ENCODE measurements around the gene OPCML. TPM values are rescaled to one million over a fixed set of nuclear protein-coding genes. Genes with fewer than 3 reads are reported as not detected.

Gene OPCML
- polyA plus RNA-seq, 3 donors, result not detected

- Histone ChIP-seq H3K9ac (ENCODE audit: insufficient read depth, low read length, poor library complexity, severe bottlenecking) (no peak overlapping the region), H4K20me1 (ENCODE audit: insufficient read depth, low read length) (no peaks in the 10 kb centered on the region), H3K9me3 (replicated peaks in 1 of 2; ENCODE audit: control insufficient read depth in 1 of 2, insufficient read depth in 1 of 2, low read length in 2 of 2) (peaks cover 5 to 6% of the 10 kb centered on the region in 2 donors), H3K27me3 (ENCODE audit: control insufficient read depth in 2 of 2, insufficient read depth in 2 of 2, low read length in 2 of 2) (no peaks in the 10 kb centered on the region), H3K4me3 (replicated peaks in 1 of 3; ENCODE audit: low read depth in 2 of 3, low read length in 3 of 3) (no peak overlapping the region), H3K4me2 (replicated peaks; ENCODE audit: extremely low read depth, low read length, poor library complexity, severe bottlenecking) (no peak overlapping the region), H3K36me3 (replicated peaks in 1 of 2; ENCODE audit: control insufficient read depth in 1 of 2, insufficient read depth in 2 of 2, low read length in 2 of 2) (no peaks in the 10 kb centered on the region), H3K27ac (ENCODE audit: low read depth in 1 of 2, low read length in 2 of 2) (no peak overlapping the region), H2AFZ (ENCODE audit: insufficient read depth, low read depth, low read length, poor library complexity, severe bottlenecking) (no peak overlapping the region), H3K4me1 (ENCODE audit: control insufficient read depth in 1 of 2, insufficient read depth in 2 of 2, low read length in 2 of 2) (no peaks in the 10 kb centered on the region), H3K79me2 (ENCODE audit: insufficient read depth, low read length) (no peaks in the 10 kb centered on the region)
- H3K36me3 Mint-ChIP-seq, result no peaks in the 10 kb centered on the region
- no peaks in the 10 kb centered on the region for H3K4me1 Mint-ChIP-seq
- no peak for TF ChIP-seq CTCF (IDR thresholded peaks at IDR 0.05)
- H3K27me3 Mint-ChIP-seq (ENCODE audit: low read depth in 3 of 3), result no peaks in the 10 kb centered on the region
- no peak overlapping the region for H3K4me3 Mint-ChIP-seq
- no peak for DNase-seq
- no peak overlapping the region for H3K27ac Mint-ChIP-seq
- intact Hi-C loops (cut with micrococcal nuclease), result no loop called here
- peaks cover 0 to 13% (median 5%) of the 10 kb centered on the region in 7 donors for H3K9me3 Mint-ChIP-seq
- 97% methylated on average over 3 of the region's 3 CpGs for WGBS (ENCODE audit: insufficient coverage)
Measured at GRCh38 chr11:132627981-132628380, 904.3 kb downstream of the OPCML start.

- TF ChIP-seq CTCF (IDR thresholded peaks at IDR 0.05), result no peak
Measured at GRCh38 chr11:132626446-132626845, 905.9 kb downstream of the OPCML start.

More at GRCh38 chr11:132626446-132626845, 905.9 kb downstream of the OPCML start:
- no peak overlapping the region for H3K4me3 Mint-ChIP-seq
- Histone ChIP-seq H3K4me1 (ENCODE audit: control insufficient read depth in 1 of 2, insufficient read depth in 2 of 2, low read length in 2 of 2) (no peaks in the 10 kb centered on the region), H3K4me2 (replicated peaks; ENCODE audit: extremely low read depth, low read length, poor library complexity, severe bottlenecking) (no peak overlapping the region), H4K20me1 (ENCODE audit: insufficient read depth, low read length) (no peaks in the 10 kb centered on the region), H3K79me2 (ENCODE audit: insufficient read depth, low read length) (no peaks in the 10 kb centered on the region), H3K36me3 (replicated peaks in 1 of 2; ENCODE audit: control insufficient read depth in 1 of 2, insufficient read depth in 2 of 2, low read length in 2 of 2) (no peaks in the 10 kb centered on the region), H3K4me3 (replicated peaks in 1 of 3; ENCODE audit: low read depth in 2 of 3, low read length in 3 of 3) (no peak overlapping the region), H3K9me3 (replicated peaks in 1 of 2; ENCODE audit: control insufficient read depth in 1 of 2, insufficient read depth in 1 of 2, low read length in 2 of 2) (peaks cover 3 to 5% of the 10 kb centered on the region in 2 donors), H3K9ac (ENCODE audit: insufficient read depth, low read length, poor library complexity, severe bottlenecking) (no peak overlapping the region), H3K27me3 (ENCODE audit: control insufficient read depth in 2 of 2, insufficient read depth in 2 of 2, low read length in 2 of 2) (no peaks in the 10 kb centered on the region), H3K27ac (ENCODE audit: low read depth in 1 of 2, low read length in 2 of 2) (no peak overlapping the region), H2AFZ (ENCODE audit: insufficient read depth, low read depth, low read length, poor library complexity, severe bottlenecking) (no peak overlapping the region)
- H3K27ac Mint-ChIP-seq, result no peak overlapping the region
- no peaks in the 10 kb centered on the region for H3K4me1 Mint-ChIP-seq
- no peaks in the 10 kb centered on the region for H3K36me3 Mint-ChIP-seq
- no CpG with 5 or more reads among the region's 2 CpGs for WGBS (ENCODE audit: insufficient coverage)
- no peak for DNase-seq
- peaks cover 0 to 10% (median 7%) of the 10 kb centered on the region in 7 donors for H3K9me3 Mint-ChIP-seq
- intact Hi-C loops (cut with micrococcal nuclease), result no loop called here
- no peaks in the 10 kb centered on the region for H3K27me3 Mint-ChIP-seq (ENCODE audit: low read depth in 3 of 3)
